IgD-negative memory B cell (primary cell): Measurements from ENCODE around the gene DNAJC12. TPM values are rescaled to one million over a fixed set of nuclear protein-coding genes. Genes with fewer than 3 reads are reported as not detected.
"Not testable (repeated sequence)": the region's sequence is repeated elsewhere in the genome, so short reads cannot be mapped to it uniquely, and the experiment has no call there.

ENCODE experiments used
- H3K27ac Mint-ChIP-seq, 3 donors: one replicate each; pipeline ENCODE4 v1.8.0; 2020 to 2022; ENCODE audit warnings: mild to moderate bottlenecking in 3 of 3, mixed read lengths in 3 of 3, moderate library complexity in 1 of 3
- H3K27me3 Mint-ChIP-seq: one replicate; pipeline ENCODE4 v1.8.0; 2021; ENCODE audit warnings: mixed read lengths
- H3K36me3 Mint-ChIP-seq: one replicate; pipeline ENCODE4 v1.8.0; 2020; ENCODE audit warnings: mild to moderate bottlenecking, mixed read lengths
- H3K4me1 Mint-ChIP-seq, 3 donors: one replicate each; pipeline ENCODE4 v1.8.0; 2020 to 2022; ENCODE audit warnings: mixed read lengths in 3 of 3, mild to moderate bottlenecking in 1 of 3
- H3K4me3 Mint-ChIP-seq, 4 donors: one replicate each; pipeline ENCODE4 v1.8.0; 2020 to 2022; ENCODE audit warnings: mild to moderate bottlenecking in 4 of 4, mixed read lengths in 4 of 4, moderate library complexity in 3 of 4
- H3K9me3 Mint-ChIP-seq, 3 donors: one replicate each; pipeline ENCODE4 v1.8.0; 2020 to 2021; ENCODE audit warnings: mixed read lengths in 3 of 3, mild to moderate bottlenecking in 1 of 3
- polyA plus RNA-seq: library from polyadenylated mRNA; unstranded; fragments of 300-500 nt; fragmentation: Illumina TruSeq; gene quantifications from one replicate; pipeline ENCODE4 v1.2.3, GENCODE V29; 2021

Gene DNAJC12
- polyA plus RNA-seq, 1 donor from 2014 or later = not detected

GRCh38 chr10:67771200-67771599, 66.8 kb downstream of the DNAJC12 start:
- H3K36me3 Mint-ChIP-seq = no peaks in the 10 kb centered on the region
- peak overlapping the region in 3 of 4 donors; percentile 51 to 70 (median 54) for H3K4me3 Mint-ChIP-seq
- no peaks in the 10 kb centered on the region for H3K27me3 Mint-ChIP-seq
- H3K9me3 Mint-ChIP-seq = no peaks in the 10 kb centered on the region
- peaks cover 24 to 30% (median 25%) of the 10 kb centered on the region in 3 donors for H3K4me1 Mint-ChIP-seq
- peak overlapping the region in 1 of 3 donors; percentile 90 for H3K27ac Mint-ChIP-seq

GRCh38 chr10:67770537-67770936, 67.5 kb downstream of the DNAJC12 start:
- Mint-ChIP-seq H3K9me3 (no peaks in the 10 kb centered on the region), H3K4me3 (peak overlapping the region in 2 of 4 donors; percentile 49 to 54), H3K27ac (peak overlapping the region in 2 of 3 donors; percentile 77 to 90), H3K36me3 (no peaks in the 10 kb centered on the region), H3K27me3 (no peaks in the 10 kb centered on the region), H3K4me1 (peaks cover 24 to 30% (median 25%) of the 10 kb centered on the region in 3 donors)

GRCh38 chr10:67767244-67767643, 70.7 kb downstream of the DNAJC12 start:
- H3K27me3 Mint-ChIP-seq = peaks cover 2% of the 10 kb centered on the region
- H3K4me3 Mint-ChIP-seq = peak overlapping the region in 1 of 4 donors; percentile 43
- H3K27ac Mint-ChIP-seq = peak overlapping the region in 1 of 3 donors; percentile 32
- H3K9me3 Mint-ChIP-seq = peaks cover 0 to 6% (median 0%) of the 10 kb centered on the region in 3 donors
- H3K4me1 Mint-ChIP-seq = peaks cover 22 to 24% (median 23%) of the 10 kb centered on the region in 3 donors
- H3K36me3 Mint-ChIP-seq = no peaks in the 10 kb centered on the region

- Mint-ChIP-seq H3K4me1 (peaks cover 6 to 9% (median 8%) of the 10 kb centered on the region in 3 donors), H3K9me3 (peaks cover 0 to 6% (median 0%) of the 10 kb centered on the region in 3 donors), H3K36me3 (no peaks in the 10 kb centered on the region), H3K27me3 (peaks cover 5% of the 10 kb centered on the region), H3K4me3 (peak overlapping the region; percentile 93 to 97 (median 94)), H3K27ac (peak overlapping the region; percentile 98 to 100 (median 99))
Measured at GRCh38 chr10:67764012-67764822, 73.8 kb downstream of the DNAJC12 start.

GRCh38 chr10:67763499-67764011, 74.4 kb downstream of the DNAJC12 start:
- Mint-ChIP-seq H3K27ac (peak overlapping the region; percentile 98 to 100 (median 99)), H3K4me1 (peaks cover 6 to 9% (median 8%) of the 10 kb centered on the region in 3 donors), H3K27me3 (peaks cover 5% of the 10 kb centered on the region), H3K4me3 (peak overlapping the region; percentile 93 to 97 (median 94)), H3K36me3 (no peaks in the 10 kb centered on the region), H3K9me3 (peaks cover 0 to 6% (median 0%) of the 10 kb centered on the region in 3 donors)

- H3K9me3 Mint-ChIP-seq, H3K36me3 Mint-ChIP-seq, H3K27me3 Mint-ChIP-seq, H3K4me1 Mint-ChIP-seq: not testable (repeated sequence)
- Mint-ChIP-seq H3K27ac (peak overlapping the region in 1 of 3 donors; percentile 98), H3K4me3 (peak overlapping the region in 2 of 4 donors; percentile 51 to 93)
Measured at GRCh38 chr10:67762567-67762966, 75.4 kb downstream of the DNAJC12 start.

GRCh38 chr10:67760272-67760671, 77.7 kb downstream of the DNAJC12 start:
- Mint-ChIP-seq H3K9me3 (peaks cover 0 to 6% (median 0%) of the 10 kb centered on the region in 3 donors), H3K4me3 (peak overlapping the region in 1 of 4 donors; percentile 37), H3K36me3 (no peaks in the 10 kb centered on the region), H3K27ac (peak overlapping the region in 1 of 3 donors; percentile 3), H3K4me1 (peaks cover 5 to 8% (median 7%) of the 10 kb centered on the region in 3 donors), H3K27me3 (peaks cover 5% of the 10 kb centered on the region)

Other genes starting within 250 kb of the DNAJC12 start
- 1.0 TPM for gene CTNNA3, start 142.0 kb downstream of the DNAJC12 start, polyA plus RNA-seq
- gene SIRT1, start 46.5 kb upstream of the DNAJC12 start, polyA plus RNA-seq = 21.6 TPM
- gene HERC4, start 237.1 kb upstream of the DNAJC12 start, polyA plus RNA-seq = 19.7 TPM